ENCODE results near the gene EHD4.

The EHD4 gene

DNA sequence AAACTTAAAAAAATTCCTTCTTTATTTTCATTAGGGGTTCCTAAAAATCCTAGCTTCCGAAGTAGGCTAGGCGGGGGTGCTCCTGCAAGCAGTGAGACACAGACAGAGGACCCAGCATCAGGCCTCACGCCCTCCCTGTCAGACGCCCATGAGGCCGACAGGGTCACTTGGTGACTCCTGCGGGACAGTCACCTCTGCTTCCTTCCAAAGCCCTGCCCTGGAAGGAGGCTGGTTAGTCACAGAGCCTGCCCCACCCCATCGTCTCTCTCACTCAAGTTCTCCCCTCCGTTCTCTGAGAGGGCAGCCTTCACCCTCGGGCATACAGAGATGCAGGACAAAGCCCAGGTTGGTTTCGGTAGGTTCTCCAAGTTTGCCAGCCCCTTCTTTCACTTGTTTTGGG lies 38.6 kb downstream of the EHD4 start:
- peak; percentile 30 for DNase-seq

DNA sequence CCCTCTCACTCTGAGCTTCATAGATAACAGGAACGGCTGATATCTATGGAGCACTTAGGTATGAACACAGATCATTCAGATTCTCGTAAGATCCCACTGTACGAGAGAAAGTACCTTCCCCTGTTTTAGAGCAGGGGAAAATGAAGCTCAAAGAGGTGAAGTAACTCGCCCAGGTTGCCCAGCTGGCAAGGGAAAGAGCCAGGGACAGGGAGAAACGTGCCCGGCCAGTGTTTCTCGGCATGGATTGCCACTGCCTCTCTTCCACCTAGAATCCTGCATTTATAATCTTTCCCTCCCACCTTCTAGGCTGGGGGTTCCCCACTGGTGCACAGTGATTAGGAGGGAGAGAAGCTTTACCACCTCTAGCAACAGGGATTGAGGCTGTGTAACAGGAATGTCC lies 39.0 kb downstream of the EHD4 start:
- no peak for DNase-seq

DNA sequence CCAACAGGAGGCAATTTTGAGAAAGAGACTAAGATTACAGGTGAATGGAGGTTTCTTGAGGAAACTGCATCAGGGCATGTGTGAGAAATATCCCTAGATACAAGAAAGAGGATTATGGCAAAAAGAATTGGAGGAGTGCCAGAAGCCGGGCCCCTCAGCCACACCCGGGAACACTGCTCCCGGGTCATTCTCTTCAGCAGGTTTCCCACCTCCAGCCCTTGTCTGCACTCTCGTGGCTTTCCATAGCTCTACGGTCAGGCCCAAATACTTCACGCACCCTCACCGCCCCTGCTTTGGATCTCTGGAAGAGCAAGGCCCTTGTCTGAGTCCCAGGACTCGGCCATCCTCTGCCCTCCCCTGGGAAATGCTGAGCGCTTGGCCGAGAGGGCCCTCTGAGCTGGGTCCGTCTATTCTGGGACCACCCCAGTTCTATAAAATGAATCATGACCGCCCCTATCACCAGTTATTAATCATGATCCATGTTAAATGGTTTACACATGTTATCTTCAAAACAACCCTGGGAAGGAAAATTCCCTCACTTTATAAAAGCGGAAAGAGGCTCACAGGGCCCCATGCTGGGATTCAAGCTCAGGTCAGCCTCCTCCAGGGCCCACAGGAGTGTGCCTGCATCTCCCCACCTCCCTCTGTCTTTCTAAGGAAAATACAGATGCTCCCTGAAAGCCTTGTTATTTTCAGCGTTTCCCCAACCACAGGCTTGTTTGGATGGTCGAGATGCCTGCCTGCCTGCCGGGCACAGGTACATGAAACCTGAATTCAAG lies 39.7 kb downstream of the EHD4 start:
- no peak for DNase-seq

DNA sequence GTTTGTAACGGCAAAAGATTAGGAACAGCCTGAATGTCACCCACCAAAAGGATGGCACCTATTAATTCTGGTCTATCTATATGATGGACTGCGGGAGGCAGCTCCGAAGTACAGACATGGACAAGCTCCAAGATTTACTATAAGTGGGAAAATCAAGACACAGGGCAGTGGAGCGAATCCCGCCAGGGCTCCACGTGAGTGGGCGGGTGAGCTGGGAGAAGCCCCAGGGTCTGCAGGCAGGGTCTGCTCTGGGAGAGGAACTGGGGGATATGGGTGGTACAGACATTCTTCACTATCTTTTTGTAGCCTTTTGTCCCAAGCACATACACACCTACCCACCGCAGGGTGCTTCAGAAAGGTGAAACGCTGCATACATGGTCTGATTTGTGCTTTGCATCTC lies 40.3 kb downstream of the EHD4 start:
- no peak for DNase-seq

DNA sequence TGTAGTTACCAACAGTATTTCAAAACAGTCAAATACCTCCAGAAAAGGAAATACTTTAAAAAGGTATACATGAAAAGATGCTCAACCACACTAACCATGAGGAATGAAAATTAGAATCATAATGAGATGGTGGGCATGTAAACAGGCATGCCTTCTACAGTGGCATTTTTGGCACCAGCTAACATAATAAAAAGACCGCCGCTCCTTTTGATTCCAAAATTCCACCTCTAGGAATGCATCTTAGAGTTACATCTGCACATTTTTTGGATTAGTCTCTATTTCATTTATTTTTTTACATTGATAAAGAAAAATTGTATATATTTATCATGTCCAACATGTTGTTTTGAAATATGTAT lies 41.5 kb downstream of the EHD4 start:
- DNase-seq: no peak

DNA sequence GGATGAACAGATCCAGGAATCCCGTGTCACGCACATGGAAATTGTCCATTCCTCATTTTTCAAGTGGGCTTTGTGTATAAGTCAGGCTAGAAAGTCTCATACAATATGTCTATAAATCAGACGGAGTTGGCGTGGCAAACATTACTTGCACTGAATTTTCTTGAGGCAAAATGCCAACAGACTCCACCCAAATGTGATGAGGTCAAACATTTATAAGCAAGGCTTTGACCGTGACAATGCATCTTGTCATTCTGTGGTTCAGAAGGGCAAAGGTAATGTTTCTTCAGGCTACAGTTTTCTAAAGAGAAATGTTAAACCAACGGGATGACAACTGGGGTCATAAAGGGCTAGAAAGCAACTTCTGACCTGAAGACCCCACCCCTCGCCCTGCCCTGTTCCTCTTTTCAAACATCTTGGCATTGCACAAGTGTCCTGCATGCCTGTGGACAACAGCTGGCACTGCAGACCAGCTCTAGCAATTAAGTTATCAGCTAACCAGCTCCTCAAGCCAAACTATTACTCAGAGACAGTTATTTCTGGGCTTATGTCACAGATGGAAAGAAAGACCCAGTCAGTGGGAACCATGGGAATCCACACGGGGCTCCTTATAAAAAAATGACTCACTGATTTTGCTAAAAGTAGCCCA lies 42.0 kb downstream of the EHD4 start:
- DNase-seq: no peak

DNA sequence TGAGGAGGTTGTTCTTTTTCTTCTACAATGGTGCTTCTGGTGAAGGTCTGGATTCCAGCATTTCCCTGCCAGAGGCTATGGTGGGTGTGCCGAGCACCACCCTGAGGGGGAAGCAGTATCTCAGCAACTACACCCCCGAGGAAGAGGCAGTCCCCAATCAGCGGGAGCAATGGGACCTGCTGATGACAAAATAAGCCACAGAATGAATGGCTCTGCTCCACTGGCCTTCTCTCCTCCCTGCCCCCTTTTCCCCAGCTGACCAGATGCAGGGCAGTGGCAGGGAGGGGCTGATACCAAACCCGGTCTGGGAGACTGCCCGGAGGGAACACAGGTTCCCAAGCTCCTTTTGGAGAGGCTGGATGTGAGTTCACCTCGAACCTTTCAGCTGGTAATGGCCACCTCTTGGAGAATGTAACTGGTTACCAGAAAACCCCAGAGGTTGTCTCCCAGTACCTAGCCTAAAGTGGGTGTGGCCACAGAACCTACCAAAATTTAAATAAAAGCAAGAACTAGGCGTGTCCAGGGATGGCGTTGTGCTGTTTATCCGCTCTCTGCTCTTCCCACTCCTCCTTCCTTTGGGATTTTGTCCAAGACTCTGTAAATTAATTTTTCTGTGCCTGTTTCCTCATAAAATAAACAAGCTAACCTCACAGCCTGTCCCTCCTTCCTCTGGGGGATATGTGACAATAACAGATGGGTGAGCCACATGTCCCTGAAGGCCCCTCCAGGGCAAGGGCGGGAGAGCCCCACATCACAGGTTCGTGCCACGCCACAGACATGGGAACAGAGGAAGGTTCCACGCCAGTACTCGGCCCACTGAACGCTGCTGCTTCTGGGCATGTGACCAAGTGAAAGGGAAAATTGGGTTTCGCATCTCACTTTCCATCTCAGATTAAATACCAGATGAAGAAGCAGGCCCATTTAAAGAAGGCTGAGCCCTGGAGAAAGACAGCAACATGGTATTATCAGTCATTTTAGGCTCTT lies 43.4 kb downstream of the EHD4 start:
- DNase-seq: peak; percentile 53

DNA sequence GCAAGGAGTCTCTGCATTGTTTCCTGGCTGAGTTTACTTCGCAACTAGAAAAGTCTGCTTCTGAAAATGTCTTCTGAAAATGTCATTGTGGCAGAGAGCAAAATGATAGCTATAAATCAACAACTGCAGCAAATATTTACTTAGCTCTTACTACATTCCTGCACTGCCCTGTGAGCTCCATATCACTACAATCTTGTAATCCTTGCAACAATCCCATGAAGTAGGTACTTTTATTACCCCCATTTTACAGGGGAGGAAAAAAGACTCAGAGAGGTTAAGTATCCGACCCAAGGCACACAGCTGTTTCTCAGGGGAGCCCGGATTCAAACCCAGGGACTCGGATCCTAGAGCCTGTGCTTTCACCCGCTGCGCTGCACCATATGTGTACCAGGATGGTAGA lies 44.3 kb downstream of the EHD4 start:
- DNase-seq: no peak

DNA sequence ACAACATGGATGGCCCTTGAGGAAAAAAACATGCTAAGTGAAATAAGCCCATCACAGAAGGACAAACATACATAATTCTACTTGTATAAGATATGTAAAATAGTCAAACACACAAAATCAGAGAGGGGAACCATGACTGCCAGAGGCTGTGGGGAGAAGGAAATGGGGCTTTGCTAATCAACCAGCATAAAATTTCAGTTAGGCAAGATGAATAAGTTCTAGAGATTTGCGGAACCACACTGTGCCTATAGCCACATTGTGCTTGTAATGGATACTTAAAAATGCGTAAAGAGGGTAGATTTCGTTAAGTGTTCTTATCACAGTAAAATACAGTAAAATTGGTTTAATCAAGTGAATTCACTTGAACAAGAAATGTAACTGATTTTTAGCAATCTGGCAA lies 44.8 kb downstream of the EHD4 start:
- DNase-seq: no peak

DNA sequence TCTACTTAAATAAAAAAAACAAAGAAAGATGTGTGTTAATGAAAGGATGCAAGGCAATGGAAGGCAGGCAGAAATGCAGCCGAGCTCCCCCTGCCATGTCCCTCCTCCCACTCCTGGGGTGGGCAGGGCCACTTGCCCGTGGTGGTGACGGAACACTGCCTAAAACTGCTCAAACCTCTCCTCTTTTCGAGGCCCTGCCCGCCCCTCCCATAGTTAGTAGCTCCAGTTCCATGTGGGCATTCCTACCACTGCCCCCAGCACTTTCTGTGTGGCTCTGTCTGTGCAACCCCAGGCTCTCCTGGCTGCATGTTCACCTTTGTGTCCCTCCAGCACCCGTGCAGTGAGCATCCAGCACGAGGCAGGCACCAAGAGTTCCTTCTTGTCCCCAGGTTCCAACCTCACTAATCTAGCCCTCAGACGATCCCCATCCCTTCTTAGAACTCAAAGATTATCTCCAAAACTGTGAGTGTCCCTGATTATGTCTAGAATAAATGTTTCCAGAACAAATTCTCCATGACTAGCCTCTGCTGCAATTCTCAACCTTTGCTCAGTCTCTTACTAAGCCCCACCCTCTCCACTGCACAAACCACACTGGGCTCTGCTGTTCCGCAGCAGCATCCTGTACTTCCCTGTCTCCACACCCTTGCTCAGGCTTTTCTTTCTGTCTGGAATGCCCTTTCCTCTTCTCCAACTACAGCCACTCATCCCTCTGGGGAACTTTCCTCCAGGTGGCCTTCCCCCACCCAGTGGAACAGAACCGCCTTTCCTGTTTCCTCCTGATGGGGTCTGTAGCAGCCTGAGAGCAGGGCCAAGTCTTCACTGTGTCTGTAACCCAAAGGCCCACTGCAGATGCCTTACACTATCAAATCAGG lies 45.9 kb downstream of the EHD4 start:
- no peak for DNase-seq

DNA sequence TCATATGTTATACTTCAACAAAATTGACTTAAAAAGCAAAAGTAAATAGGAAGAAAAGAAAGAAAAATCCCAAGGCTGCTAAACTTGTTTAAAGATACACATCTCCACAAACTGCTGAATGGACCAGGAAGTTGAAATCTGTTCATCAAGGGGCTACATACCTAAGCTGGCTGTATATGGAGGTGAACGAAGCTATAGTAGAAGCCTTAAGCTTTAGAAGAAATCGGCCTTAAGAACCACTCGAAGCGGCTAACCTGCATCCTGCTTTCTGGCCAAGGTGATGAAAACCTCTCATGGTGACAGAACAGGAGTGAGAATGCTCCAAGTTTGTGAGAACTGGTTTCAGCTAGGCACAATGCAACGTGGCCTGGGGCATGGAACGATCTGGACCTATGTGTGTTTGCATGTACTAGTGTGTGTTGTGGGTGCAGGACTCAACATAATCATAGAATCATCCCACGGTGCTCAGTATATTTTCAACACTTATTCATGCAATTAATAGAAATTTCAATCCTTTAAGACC lies 47.2 kb downstream of the EHD4 start:
- DNase-seq: no peak

DNA sequence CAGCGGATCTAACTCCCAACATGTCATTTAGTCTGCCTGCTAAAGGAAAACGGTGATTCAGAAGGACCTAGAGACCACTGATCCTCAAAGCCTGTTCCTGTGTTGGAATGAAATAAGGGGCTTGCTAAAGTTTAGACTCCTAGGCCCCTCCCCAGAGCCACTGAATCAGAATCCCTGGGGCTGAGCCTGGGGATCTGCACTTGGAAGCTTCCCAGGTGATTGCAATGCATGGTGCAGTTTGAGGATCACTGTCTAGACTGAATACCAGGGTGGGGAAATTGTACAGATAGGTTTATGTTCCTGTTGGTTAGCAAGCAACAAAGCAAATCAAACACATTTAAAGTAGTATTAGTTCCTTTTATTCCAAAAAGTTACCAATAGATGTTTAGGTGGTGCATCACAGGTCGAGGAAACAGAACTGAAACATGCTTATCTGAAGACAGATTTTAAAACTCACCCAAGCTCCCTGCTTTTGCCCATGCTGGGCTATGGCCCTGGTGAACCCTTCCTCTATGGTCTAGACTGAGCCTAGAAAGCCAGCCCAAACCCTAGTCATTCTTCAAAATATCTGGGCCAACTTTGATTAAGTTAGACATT lies 48.9 kb downstream of the EHD4 start:
- no peak for DNase-seq

DNA sequence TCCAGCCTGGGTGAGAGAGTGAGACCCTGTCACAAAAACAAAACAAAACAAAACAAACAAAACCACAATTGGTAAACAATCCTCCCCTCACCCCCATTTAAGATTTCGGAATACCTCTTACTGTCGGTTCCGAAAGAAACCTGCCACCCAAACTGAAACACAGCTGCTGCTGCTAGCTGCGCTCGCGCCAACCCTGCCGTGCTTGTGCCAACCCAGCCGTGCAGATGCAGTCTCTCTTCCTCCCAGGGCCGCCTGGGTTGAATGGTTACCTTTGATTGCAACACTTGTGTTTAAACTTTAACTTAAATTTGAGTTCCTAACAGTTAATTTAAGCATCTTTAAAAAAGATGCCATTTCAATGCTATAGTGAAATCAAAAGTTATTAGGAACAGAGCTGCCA lies 50.0 kb downstream of the EHD4 start:
- no peak for DNase-seq

DNA sequence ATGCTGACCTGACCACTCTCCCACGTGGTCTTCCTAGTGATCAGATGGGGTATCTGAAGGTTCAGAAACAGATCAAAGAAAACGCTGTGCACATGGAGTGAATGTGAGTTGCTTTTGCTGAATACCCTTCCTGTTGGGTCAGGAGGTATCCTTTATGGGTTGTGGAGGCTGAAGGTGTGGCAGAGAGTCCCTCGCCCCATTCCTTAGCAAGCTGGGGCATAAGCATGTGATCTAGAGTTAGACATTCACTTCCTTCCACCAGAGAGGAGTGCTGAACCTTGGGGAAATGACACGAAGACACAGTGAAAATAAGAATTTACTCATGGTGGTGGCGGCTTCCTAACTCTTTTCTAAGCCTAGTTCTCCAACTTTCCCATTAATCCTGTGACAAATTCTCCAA lies 50.7 kb downstream of the EHD4 start:
- no peak for DNase-seq

DNA sequence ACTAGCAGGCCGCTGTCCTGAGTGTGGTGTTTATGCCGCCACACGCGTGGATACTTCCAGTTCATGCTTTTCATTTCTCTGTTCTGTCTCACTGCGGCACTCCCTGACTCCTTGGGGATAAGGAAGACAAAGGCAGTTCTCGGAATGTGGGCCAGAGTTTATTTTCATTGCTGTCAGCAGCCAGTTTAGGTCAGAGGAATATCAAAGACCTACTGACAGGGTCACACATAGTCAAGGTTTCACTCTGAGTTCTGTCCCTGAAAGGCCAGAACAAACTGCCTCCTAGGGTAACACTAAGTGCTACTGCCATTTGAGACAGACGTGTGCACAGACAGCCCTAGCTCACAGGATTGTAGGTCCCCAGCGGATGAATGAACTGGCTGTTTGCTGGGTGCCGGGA lies 51.2 kb downstream of the EHD4 start:
- no peak for DNase-seq

DNA sequence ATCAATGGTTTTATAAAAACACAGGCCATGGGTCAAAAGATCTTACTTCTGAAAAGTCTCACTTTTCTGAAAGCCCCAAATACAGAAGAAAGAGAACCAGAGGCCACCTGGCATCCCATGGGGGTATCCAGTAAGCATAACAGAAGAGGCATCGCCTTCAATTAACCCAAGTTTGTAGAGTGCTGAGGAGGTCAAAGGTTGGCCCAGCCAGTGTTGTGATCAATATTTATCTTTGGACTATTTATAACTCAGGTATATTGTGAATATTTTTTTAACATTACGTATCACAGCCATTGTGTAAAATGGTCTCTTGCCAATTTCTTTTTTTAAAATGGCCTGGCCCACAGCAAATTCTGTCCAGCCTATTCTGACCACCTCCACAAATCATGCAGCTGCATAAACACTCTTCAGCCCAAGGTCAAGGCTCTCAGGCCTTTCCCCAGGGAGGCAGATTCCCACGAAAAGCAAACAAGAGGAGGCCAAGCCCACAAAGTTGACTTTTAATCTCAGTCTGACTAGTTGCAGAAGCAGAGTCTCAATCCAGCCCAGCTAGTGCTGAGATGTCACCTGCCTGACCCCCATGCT lies 52.3 kb downstream of the EHD4 start:
- no peak for DNase-seq

DNA sequence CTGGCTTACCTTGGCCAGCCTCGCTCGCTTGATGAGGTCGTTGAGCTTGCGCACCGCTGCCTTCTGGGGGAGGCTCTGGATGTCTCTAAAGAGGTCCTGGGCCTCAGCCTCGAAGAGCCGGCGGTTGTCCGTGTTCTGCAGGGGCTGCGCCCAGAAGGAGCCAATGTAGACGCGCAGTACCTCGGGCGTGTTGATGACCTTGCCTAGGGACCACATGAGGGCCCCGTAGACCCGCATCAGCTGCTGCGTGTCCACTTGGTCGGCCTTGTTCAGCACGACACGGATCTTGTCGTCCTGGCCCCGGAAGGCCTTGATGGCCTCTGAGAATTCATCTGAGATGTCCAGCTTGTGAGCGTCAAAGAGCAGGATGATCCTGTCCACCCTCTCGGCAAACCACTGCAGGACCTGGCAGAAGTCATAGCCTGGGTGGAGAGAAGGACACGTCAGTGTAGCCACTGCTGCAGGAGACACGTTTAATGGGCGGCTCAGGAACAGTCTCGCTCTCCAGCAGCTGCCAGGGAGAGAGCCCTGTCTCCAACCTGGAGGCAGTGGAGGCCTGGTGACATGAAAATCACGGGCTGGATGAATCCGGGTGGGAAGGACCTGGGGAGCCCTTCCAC lies 53.0 kb downstream of the EHD4 start:
- DNase-seq: no peak

DNA sequence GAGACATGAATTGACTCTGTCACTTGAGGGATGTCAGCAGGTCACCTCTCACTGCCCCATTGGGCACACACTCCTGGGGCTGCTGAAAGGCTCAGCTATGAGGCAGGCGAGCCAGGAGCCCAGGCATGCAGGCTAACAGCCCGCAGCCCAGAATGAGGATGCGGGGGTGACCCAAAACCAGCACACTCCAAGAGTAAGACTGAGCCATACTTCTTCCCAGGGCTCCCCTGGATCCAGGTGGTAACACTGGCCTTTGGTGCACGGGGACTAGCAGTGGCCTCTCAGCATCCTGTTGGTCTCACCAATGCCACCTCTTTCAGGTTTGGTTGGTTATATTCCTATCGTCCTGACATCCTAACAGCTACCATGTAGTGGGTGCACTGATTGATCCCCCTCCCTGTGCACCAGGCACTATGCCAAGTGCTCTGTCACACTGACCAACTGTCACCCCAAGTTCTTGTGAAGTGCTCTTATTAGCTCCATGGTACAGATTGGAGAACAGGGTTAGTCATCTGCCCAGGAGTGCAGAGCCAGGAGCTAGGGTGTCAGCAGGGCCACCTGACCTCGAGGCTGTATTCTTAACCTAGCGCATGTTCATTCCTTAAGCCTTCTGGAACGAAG lies 53.7 kb downstream of the EHD4 start:
- DNase-seq: no peak

DNA sequence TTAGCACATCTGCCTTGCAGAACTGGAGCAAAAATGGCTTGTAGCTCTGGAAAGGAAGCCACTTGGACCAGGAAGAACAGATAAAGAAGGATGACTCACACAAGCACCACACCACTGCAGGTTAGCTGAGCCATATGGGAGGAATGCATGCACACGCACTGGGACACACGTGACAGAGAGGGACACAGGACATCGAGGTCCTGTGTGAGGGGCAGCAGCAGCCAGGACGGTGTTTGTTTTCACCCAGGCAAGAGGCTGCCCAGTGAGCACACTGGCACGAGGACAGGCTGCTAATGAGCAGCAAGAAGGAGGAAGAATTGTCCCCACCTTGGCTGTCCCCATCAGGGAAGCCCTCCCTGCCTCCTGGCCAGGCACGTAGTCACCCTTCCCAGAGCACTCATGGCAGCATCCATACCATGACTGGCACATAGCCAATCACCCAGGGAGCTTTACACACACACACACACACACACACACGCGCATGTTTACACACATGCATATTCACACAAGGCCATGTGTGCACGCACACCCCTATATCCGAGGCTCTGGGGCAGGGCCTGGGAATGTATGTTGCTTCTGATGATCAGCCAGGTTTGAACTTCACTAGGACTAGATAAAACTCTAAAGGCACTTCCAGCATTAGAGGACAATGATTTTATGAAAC lies 54.5 kb downstream of the EHD4 start:
- DNase-seq: no peak

Measured in stimulated activated CD4-positive, alpha-beta T cell treated with anti-CD3 and anti-CD28 coated beads, Interleukin-15, amount 100 ng/mL, for 24 hours (primary cell).